Stomach smooth muscle (tissue), 2 donors: Measurements from ENCODE around the gene NPPB.
"Not testable (repeated sequence)": the region's sequence is repeated elsewhere in the genome, so short reads cannot be mapped to it uniquely, and the experiment has no call there.

Experiments used
- H3K27ac ChIP-seq: one replicate; pipeline ENCODE4 v1.7.0; 2013; ENCODE audit warnings: mild to moderate bottlenecking, low read length, inconsistent platforms
- H3K27me3 ChIP-seq, 2 donors: one replicate each; pipeline ENCODE4 v1.7.0; 2013; ENCODE audit warnings: low read length in 2 of 2; ENCODE audit not compliant: insufficient read depth in 2 of 2, control insufficient read depth in 1 of 2
- H3K36me3 ChIP-seq, 2 donors: one replicate each; pipeline ENCODE4 v1.7.0; 2013; ENCODE audit warnings: low read length in 2 of 2; ENCODE audit not compliant: control insufficient read depth in 2 of 2, insufficient read depth in 2 of 2
- H3K4me1 ChIP-seq: one replicate; pipeline ENCODE4 v1.7.0; 2013; ENCODE audit warnings: low read length; ENCODE audit not compliant: control insufficient read depth, insufficient read depth
- H3K4me3 ChIP-seq, 2 donors: one replicate each; pipeline ENCODE4 v1.7.0; 2013; ENCODE audit warnings: low read length in 2 of 2
- H3K9ac ChIP-seq, 2 donors: one replicate each; pipeline ENCODE4 v1.7.0; 2013; ENCODE audit warnings: low read length in 2 of 2, mild to moderate bottlenecking in 1 of 2
- H3K9me3 ChIP-seq, 2 donors: one replicate each; pipeline ENCODE4 v1.7.0; 2013; ENCODE audit warnings: low read length in 2 of 2; ENCODE audit not compliant: control insufficient read depth in 2 of 2
- donor health status: healthy.
- donor health status: Pancreatic carcinoma.

The NPPB gene

DNA sequence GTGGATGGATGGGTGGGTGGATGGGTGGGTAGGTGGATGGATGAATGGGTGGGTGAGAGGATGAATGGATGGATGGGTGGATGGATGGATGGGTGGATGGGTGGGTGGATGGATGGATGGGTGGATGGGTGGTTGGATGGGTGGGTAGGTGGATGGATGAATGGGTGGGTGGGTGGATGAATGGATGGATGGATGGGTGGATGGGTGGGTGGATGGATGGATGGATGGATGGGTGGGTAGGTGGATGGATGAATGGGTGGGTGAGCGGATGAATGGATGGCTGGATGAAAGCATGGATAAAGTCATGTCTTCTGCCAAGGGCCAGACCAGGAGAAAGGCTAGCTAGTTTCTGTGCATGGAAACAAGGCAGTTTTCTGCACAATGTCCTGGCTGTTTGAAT is 35.8 kb upstream of the NPPB start:
- not testable (repeated sequence) for H3K4me3 ChIP-seq, H3K9me3 ChIP-seq, H3K9ac ChIP-seq, H3K27ac ChIP-seq, H3K36me3 ChIP-seq, H3K4me1 ChIP-seq
- H3K27me3 ChIP-seq: peaks cover 16 to 25% of the 10 kb centered on the region in 2 donors

DNA sequence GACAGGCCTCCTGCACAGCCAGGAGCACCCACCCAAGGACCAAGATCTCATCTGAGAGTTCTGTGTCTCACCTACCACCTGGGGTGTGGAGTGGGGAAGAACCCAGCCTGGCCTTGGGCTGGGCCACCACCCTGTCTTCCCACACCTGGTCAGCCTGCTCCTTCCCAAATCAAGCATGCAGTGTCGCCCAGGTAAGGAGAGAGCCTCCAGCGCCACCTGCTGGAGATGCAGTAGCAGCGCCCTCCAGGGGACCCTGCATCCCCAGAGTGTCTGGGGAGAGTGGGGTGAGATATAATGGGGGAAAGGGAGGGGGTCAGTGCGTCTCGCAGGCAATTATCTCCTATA is 35.1 kb upstream of the NPPB start:
- H3K4me3 ChIP-seq: no peak overlapping the region
- no peaks in the 10 kb centered on the region for H3K9me3 ChIP-seq
- no peaks in the 10 kb centered on the region for H3K36me3 ChIP-seq
- H3K27me3 ChIP-seq: peaks cover 11 to 19% of the 10 kb centered on the region in 2 donors
- H3K9ac ChIP-seq: no peak overlapping the region
- no peaks in the 10 kb centered on the region for H3K4me1 ChIP-seq
- no peak overlapping the region for H3K27ac ChIP-seq

GRCh38 chr1:11891433-11892186 is 32.9 kb upstream of the NPPB start:
- no peaks in the 10 kb centered on the region for H3K36me3 ChIP-seq
- H3K4me1 ChIP-seq: no peaks in the 10 kb centered on the region
- no peak overlapping the region for H3K9ac ChIP-seq
- peaks cover 5 to 10% of the 10 kb centered on the region in 2 donors for H3K27me3 ChIP-seq
- H3K9me3 ChIP-seq: no peaks in the 10 kb centered on the region
- no peak overlapping the region for H3K4me3 ChIP-seq
- H3K27ac ChIP-seq: no peak overlapping the region

DNA sequence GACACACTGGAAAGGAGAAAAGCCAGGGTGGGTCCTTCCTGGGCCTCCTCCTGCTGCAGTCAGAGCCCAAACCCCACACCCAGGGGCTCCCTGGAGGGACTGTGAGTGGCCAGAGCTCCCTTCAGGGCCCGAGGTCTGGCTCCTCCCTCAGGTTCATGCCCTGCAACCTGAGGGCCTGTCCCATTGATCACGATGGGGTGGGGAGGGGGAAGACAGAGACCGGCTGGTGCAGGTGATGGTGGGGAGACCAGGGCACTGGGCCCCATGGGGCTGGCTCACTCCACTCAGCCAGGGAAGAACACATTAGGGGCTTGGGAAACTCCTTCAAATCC is 30.1 kb upstream of the NPPB start:
- Histone ChIP-seq H3K4me1 (no peaks in the 10 kb centered on the region), H3K27me3 (peaks cover 0 to 4% of the 10 kb centered on the region in 2 donors), H3K9ac (no peak overlapping the region), H3K36me3 (no peaks in the 10 kb centered on the region), H3K9me3 (no peaks in the 10 kb centered on the region), H3K27ac (no peak overlapping the region), H3K4me3 (no peak overlapping the region)

DNA sequence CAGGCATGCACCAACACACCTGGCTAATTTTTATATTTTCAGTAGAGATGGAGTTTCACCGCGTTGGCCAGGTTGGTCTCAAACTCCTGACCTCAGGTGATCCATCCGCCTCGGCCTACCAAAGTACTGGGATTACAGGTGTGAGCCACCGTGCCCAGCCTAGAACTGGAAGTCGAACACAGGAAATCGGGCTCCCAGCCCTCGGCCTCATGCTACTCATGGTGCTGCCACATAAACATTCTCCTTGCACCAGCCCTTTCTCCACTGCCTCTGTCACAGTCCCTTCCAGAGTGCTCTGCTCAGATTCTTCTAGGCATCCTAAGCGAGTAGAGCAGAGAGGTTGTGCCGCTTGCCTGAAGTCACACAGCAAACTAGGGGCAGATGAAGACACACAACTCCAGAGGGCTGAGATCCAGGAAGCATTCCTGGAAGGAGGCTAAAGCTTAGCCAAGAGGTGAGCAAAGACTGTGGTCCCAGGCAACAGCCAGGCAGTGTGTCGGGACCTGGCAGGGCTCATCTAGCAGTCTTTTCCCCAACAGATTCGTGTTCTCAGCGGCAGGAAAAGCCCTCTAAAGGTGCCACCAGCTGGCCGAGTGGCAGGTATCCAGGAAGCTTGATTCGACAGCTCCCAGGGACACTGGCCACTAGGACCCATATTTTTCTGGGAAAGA is 29.6 kb upstream of the NPPB start:
- Histone ChIP-seq H3K9me3 (no peaks in the 10 kb centered on the region), H3K27ac (no peak overlapping the region), H3K4me1 (peaks cover 2% of the 10 kb centered on the region), H3K27me3 (peaks cover 0 to 2% of the 10 kb centered on the region in 2 donors), H3K36me3 (no peaks in the 10 kb centered on the region), H3K4me3 (no peak overlapping the region), H3K9ac (no peak overlapping the region)

DNA sequence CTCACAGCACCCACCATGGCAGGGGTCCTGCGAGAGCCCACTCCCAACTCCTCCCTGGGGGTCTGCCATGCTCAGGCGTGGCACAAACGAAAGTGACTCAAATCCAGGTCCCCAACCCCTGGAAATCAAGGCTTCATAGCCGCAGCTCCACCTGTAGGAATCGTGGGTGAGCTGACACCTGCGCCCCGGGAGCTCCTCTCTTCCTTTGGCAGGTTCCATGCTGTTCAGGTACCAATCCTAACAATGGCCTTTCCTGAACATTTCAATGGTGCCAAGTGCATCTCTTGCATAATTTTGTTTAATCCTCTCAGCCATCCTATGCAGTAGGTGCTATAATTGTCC is 28.9 kb upstream of the NPPB start:
- no peak overlapping the region for H3K4me3 ChIP-seq
- no peak overlapping the region for H3K9ac ChIP-seq
- H3K36me3 ChIP-seq: no peaks in the 10 kb centered on the region
- H3K4me1 ChIP-seq: peaks cover 2% of the 10 kb centered on the region
- H3K9me3 ChIP-seq: no peaks in the 10 kb centered on the region
- no peak overlapping the region for H3K27ac ChIP-seq
- peaks cover 4% of the 10 kb centered on the region in 2 donors for H3K27me3 ChIP-seq

DNA sequence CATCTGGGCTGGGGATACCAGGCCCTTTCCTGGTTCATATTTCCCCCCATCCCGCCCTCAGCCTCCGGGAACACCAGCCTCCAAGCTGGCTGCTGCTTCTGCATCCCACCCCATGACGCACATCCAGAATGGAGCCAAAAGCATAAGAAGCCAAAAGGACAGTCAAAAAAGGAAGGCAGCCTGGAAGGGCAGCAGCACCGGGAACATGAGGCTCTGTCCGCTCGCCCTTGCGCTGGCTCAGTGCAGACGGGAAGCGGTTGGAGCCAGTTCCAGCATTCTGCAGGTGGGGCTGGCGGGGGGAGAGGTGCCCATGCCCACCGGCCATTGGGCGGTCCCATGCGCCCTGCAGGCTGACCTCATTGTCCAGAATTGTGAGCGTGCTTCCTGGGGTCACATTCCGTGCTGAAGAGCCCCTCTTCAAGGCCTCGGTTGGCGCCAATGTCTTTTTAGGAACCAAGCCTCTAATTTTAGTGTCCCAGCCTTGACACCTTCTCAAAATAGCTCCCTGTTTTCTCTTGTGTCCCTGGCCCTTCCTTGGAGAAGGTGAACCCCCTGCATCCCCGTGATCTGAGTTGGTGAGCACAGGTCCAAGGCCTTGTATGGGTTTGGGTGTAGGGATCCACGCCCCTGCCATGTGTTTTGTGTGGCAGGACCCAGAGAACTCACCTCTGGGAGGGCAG is 28.4 kb upstream of the NPPB start:
- Histone ChIP-seq H3K9me3 (no peaks in the 10 kb centered on the region), H3K4me3 (no peak overlapping the region), H3K36me3 (no peaks in the 10 kb centered on the region), H3K4me1 (peaks cover 2% of the 10 kb centered on the region), H3K27ac (no peak overlapping the region), H3K9ac (no peak overlapping the region), H3K27me3 (peaks cover 2 to 4% of the 10 kb centered on the region in 2 donors)

GRCh38 chr1:11885916-11886315 is 27.2 kb upstream of the NPPB start:
- H3K4me3 ChIP-seq: no peak overlapping the region
- no peaks in the 10 kb centered on the region for H3K9me3 ChIP-seq
- peaks cover 4% of the 10 kb centered on the region for H3K4me1 ChIP-seq
- no peaks in the 10 kb centered on the region for H3K36me3 ChIP-seq
- no peak overlapping the region for H3K27ac ChIP-seq
- H3K27me3 ChIP-seq: peaks cover 2 to 4% of the 10 kb centered on the region in 2 donors
- H3K9ac ChIP-seq: no peak overlapping the region

GRCh38 chr1:11882814-11883538 is 24.2 kb upstream of the NPPB start:
- Histone ChIP-seq H3K4me3 (no peak overlapping the region), H3K4me1 (peaks cover 11% of the 10 kb centered on the region), H3K36me3 (no peaks in the 10 kb centered on the region), H3K9ac (no peak overlapping the region), H3K27ac (no peak overlapping the region), H3K27me3 (peaks cover 2 to 17% of the 10 kb centered on the region in 2 donors), H3K9me3 (no peaks in the 10 kb centered on the region)

DNA sequence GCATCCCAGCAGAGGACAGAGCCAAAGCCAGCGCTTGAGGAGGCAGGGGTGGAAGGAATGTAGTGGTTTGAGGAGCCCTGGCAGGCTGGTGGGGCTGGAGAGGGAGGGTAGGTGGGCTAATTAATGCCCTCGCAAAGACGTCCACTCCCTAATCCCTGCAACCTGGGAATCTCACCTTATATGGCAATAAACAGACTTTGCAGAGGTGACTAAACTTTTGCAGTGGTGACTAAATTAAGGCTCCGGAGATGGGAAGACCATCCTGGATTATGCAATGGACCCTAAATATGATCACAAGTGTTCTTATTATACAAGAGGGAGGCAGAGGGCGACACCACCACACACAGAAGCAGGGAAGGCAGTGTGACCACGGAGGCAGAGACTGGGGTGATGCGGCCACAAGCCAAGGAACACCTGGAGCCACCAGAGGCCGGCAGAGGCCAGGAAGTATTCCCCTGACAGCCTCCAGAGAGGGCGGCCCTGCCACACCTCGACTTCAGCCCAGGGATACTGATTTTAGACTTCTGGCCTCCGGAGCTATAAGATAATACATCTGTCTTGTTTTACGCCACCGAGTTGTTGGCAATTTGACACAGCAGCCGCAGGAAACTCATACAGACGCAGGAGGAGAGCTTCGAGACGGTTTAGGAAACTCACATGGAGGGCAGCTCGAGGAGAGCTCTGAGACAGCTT is 23.1 kb upstream of the NPPB start:
- Histone ChIP-seq H3K4me1 (peaks cover 11% of the 10 kb centered on the region), H3K27ac (no peak overlapping the region), H3K9me3 (no peaks in the 10 kb centered on the region)

More for the DNA sequence above, 23.1 kb upstream of the NPPB start:
- no peaks in the 10 kb centered on the region for H3K36me3 ChIP-seq
- H3K9ac ChIP-seq: no peak overlapping the region
- no peak overlapping the region for H3K4me3 ChIP-seq
- peaks cover 2 to 17% of the 10 kb centered on the region in 2 donors for H3K27me3 ChIP-seq
